ENCODE measurements around the gene DHX30.

DNA sequence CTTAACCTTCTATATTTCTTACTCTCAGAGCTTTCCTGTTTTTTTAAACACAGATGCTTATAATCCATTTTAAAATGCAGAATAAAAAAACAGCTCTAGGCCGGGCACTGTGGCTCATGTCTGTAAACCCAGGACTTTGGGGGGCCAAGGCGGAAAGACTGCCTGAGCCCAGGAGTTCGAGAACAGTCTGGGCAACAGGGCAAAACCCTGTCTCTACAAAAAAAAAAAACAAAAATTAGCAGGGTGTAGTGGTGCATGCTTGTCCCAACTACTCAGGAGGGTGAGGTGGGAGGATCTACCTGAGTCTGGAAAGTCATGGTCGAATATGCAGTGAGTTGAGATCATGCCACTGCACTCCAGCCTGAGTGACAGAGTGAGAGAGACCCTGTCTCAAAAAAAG is 36.8 kb upstream of the DHX30 start:
- TF ChIP-seq, protein P1, sequence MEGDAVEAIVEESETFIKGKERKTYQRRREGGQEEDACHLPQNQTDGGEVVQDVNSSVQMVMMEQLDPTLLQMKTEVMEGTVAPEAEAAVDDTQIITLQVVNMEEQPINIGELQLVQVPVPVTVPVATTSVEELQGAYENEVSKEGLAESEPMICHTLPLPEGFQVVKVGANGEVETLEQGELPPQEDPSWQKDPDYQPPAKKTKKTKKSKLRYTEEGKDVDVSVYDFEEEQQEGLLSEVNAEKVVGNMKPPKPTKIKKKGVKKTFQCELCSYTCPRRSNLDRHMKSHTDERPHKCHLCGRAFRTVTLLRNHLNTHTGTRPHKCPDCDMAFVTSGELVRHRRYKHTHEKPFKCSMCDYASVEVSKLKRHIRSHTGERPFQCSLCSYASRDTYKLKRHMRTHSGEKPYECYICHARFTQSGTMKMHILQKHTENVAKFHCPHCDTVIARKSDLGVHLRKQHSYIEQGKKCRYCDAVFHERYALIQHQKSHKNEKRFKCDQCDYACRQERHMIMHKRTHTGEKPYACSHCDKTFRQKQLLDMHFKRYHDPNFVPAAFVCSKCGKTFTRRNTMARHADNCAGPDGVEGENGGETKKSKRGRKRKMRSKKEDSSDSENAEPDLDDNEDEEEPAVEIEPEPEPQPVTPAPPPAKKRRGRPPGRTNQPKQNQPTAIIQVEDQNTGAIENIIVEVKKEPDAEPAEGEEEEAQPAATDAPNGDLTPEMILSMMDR (IDR thresholded peaks at IDR 0.05) = no peak
- TF ChIP-seq, protein P2, sequence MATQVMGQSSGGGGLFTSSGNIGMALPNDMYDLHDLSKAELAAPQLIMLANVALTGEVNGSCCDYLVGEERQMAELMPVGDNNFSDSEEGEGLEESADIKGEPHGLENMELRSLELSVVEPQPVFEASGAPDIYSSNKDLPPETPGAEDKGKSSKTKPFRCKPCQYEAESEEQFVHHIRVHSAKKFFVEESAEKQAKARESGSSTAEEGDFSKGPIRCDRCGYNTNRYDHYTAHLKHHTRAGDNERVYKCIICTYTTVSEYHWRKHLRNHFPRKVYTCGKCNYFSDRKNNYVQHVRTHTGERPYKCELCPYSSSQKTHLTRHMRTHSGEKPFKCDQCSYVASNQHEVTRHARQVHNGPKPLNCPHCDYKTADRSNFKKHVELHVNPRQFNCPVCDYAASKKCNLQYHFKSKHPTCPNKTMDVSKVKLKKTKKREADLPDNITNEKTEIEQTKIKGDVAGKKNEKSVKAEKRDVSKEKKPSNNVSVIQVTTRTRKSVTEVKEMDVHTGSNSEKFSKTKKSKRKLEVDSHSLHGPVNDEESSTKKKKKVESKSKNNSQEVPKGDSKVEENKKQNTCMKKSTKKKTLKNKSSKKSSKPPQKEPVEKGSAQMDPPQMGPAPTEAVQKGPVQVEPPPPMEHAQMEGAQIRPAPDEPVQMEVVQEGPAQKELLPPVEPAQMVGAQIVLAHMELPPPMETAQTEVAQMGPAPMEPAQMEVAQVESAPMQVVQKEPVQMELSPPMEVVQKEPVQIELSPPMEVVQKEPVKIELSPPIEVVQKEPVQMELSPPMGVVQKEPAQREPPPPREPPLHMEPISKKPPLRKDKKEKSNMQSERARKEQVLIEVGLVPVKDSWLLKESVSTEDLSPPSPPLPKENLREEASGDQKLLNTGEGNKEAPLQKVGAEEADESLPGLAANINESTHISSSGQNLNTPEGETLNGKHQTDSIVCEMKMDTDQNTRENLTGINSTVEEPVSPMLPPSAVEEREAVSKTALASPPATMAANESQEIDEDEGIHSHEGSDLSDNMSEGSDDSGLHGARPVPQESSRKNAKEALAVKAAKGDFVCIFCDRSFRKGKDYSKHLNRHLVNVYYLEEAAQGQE (IDR thresholded peaks at IDR 0.05; ENCODE audit: insufficient read depth in 1 of 2, low read depth in 2 of 2, low read length in 1 of 2) = no peak
- TF ChIP-seq POLR2AphosphoS5 (IDR thresholded peaks at IDR 0.05; ENCODE audit: low read depth, low read length) (no peak), TCF7L2 (IDR thresholded peaks at IDR 0.05; ENCODE audit: low read depth, low read length) (no peak)
